OCI-LY3 (cell line): ENCODE data around the gene PHPT1.

Source experiments
- H2AFZ ChIP-seq: fragments of 200-600, 300-600 bp; shearing (Covaris generic); 2 replicates; pipeline ENCODE4 v1.6.0; 2014; ENCODE audit warnings: antibody characterized with exemption, low read depth, low read length
- H3K27ac ChIP-seq: fragments of 200-600, 300-600 bp; sonication (generic); 2 replicates; pipeline ENCODE4 v1.5.1; 2014; ENCODE audit warnings: mild to moderate bottlenecking, low read length, moderate library complexity, mixed read lengths
- H3K27me3 ChIP-seq: fragments of 200-600, 300-600 bp; sonication (generic); 2 replicates; pipeline ENCODE4 v1.6.1; 2014; ENCODE audit warnings: low read depth, low read length, mixed read lengths
- H3K36me3 ChIP-seq: fragments of 200-600, 300-600 bp; sonication (generic); replicated peaks from 2 replicates; pipeline ENCODE3; 2014; ENCODE audit warnings: low read depth, low read length, mixed read lengths
- H3K4me1 ChIP-seq: fragments of 300-600, 200-600 bp; sonication (generic); 2 replicates; pipeline ENCODE4 v1.6.1; 2014; ENCODE audit warnings: low read length, mixed read lengths
- H3K4me2 ChIP-seq: fragments of 200-600, 300-600 bp; sonication (generic); 2 replicates; pipeline ENCODE4 v1.6.1; 2014; ENCODE audit warnings: low read length, mixed read lengths
- H3K4me3 ChIP-seq: fragments of 300-600, 200-600 bp; sonication (generic); 2 replicates; pipeline ENCODE4 v1.5.1; 2014; ENCODE audit warnings: antibody characterized with exemption, mild to moderate bottlenecking, low read length, moderate library complexity
- H3K79me2 ChIP-seq: fragments of 300-600, 200-600 bp; shearing (Covaris generic); 2 replicates; pipeline ENCODE4 v1.6.1; 2014; ENCODE audit warnings: mild to moderate bottlenecking, low read length, mixed read lengths
- H3K9ac ChIP-seq: fragments of 300-600, 200-600 bp; shearing (Covaris generic); 2 replicates; pipeline ENCODE4 v1.6.0; 2014; ENCODE audit warnings: mild to moderate bottlenecking, low read length, moderate library complexity
- H3K9me3 ChIP-seq: fragments of 200-600, 300-600 bp; shearing (Covaris generic); 2 replicates; pipeline ENCODE4 v1.6.1; 2014; ENCODE audit warnings: low read length, mixed read lengths; ENCODE audit not compliant: insufficient read depth
- H4K20me1 ChIP-seq: fragments of 200-600, 300-600 bp; sonication (generic); 2 replicates; pipeline ENCODE4 v1.6.1; 2016; ENCODE audit warnings: low read length, mixed read lengths; ENCODE audit not compliant: insufficient read depth
- EZH2phosphoT487 ChIP-seq: fragments of 200-600 bp; shearing (Covaris generic); IDR thresholded peaks from 2 replicates; pipeline ENCODE4 v1.6.1; 2018; ENCODE audit warnings: antibody characterized with exemption, mixed run types, low read depth
- TF ChIP-seq, protein P1 (sequence below): fragments of 200-600, 300-600 bp; sonication (generic); IDR thresholded peaks from 2 replicates; pipeline ENCODE4 v1.5.1; 2014; ENCODE audit warnings: antibody characterized with exemption, low read length, low read depth

The PHPT1 gene

DNA sequence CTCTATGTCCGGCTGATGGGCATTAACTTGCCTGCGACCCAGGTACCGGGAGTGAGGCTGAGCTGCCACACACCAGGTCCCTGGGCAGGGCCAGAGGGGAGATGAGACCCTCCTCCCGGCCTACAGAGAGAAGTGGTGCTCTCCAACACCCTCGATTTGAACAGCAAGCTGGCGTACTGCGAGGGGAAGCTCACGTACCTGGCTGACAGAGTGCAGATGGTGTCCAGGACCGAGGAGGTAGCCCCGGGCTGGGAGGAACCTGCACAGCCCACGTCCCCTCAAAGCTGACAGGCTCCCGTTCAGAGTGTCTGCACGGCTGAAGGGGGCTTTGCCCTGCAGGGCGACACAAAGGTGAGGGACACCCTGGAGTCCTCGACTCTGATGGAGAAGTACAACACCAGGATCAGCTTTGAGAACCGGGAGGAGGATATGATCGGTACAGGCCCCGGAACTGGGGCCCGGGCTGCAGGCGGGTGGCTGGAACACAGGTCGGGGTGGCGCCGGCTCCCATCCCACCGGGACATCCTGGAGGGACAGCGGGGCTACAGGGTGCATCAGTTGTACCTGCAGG, 42.5 kb upstream of the PHPT1 start:
- Histone ChIP-seq H3K27ac (peak overlapping the region; percentile 80), H3K79me2 (peaks cover 49% of the 10 kb centered on the region)

DNA sequence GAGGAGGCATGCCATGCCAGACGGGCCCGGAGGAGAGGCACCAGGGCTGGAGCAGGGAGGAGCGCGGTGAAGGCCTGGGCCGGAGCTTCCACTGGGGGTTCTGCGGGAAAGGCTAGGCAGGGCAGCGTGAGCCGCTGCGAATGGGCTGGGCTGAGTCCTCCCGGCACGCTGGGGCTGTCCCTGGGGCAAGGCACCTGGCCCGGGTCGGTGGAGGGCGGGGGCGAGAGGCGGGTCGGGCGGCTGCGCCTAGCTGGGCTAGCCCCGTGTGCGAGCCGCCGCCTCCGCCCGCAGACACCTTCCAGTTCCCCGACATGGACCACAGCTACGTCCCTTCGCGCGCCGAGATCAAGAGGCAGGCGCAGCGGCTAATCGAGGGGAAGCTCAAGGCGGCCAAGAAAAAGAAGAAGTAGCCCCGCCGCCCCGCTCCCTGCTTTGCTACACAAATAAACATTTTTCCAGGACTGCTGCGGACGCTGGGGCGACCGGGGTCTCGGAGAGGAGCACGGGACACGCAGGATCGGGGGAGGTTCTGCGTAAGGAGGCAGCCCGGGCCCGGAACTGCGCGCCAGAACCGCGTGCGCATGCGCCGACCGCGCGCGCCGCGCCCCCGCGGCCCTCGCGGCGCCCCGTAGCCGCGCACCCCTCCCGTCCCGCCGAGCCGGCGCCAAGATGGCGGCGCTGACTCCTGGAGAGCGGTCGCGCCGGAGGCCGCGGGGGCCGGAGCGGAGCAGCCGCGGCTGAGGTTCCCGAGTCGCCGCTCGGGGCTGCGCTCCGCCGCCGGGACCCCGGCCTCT, 41.7 kb upstream of the PHPT1 start, which contains the start of gene RABL6:
Gene RABL6 (plus strand): TSS at position 668 of the 794 bp plus-strand sequence. CDS start 249 bp downstream, outside the sequence.
- Histone ChIP-seq H3K36me3 (peaks cover 28% of the 10 kb centered on the region), H3K27me3 (peaks cover under 1% of the 10 kb centered on the region; the same call in 1 of the 2 replicates), H4K20me1 (peaks cover 20% of the 10 kb centered on the region), H3K4me3 (peak within 1 kb of the TSS; percentile 86), H3K9me3 (no peaks in the 10 kb centered on the region), H3K9ac (peak within 1 kb of the TSS; percentile 87), H3K27ac (peak within 1 kb of the TSS; percentile 80), H3K4me1 (peaks cover 18% of the 10 kb centered on the region), H3K79me2 (peaks cover 57% of the 10 kb centered on the region), H3K4me2 (peak within 1 kb of the TSS; percentile 98), H2AFZ (peak within 1 kb of the TSS; percentile 22; the same call in 1 of the 2 replicates)
- no peak for TF ChIP-seq EZH2phosphoT487

More for the DNA sequence above, 42.5 kb upstream of the PHPT1 start:
- H3K4me3 ChIP-seq: peak overlapping the region; percentile 86
- peaks cover 20% of the 10 kb centered on the region for H4K20me1 ChIP-seq
- no peak overlapping the region for H2AFZ ChIP-seq
- peaks cover 7% of the 10 kb centered on the region; the same call in 1 of the 2 replicates for H3K27me3 ChIP-seq
- no peaks in the 10 kb centered on the region for H3K9me3 ChIP-seq
- TF ChIP-seq, protein P1, sequence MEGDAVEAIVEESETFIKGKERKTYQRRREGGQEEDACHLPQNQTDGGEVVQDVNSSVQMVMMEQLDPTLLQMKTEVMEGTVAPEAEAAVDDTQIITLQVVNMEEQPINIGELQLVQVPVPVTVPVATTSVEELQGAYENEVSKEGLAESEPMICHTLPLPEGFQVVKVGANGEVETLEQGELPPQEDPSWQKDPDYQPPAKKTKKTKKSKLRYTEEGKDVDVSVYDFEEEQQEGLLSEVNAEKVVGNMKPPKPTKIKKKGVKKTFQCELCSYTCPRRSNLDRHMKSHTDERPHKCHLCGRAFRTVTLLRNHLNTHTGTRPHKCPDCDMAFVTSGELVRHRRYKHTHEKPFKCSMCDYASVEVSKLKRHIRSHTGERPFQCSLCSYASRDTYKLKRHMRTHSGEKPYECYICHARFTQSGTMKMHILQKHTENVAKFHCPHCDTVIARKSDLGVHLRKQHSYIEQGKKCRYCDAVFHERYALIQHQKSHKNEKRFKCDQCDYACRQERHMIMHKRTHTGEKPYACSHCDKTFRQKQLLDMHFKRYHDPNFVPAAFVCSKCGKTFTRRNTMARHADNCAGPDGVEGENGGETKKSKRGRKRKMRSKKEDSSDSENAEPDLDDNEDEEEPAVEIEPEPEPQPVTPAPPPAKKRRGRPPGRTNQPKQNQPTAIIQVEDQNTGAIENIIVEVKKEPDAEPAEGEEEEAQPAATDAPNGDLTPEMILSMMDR: no peak
- TF ChIP-seq EZH2phosphoT487: no peak
- peaks cover 26% of the 10 kb centered on the region for H3K36me3 ChIP-seq
- H3K9ac ChIP-seq: peak overlapping the region; percentile 87
- peaks cover 18% of the 10 kb centered on the region for H3K4me1 ChIP-seq
- H3K4me2 ChIP-seq: peak overlapping the region; percentile 98

DNA sequence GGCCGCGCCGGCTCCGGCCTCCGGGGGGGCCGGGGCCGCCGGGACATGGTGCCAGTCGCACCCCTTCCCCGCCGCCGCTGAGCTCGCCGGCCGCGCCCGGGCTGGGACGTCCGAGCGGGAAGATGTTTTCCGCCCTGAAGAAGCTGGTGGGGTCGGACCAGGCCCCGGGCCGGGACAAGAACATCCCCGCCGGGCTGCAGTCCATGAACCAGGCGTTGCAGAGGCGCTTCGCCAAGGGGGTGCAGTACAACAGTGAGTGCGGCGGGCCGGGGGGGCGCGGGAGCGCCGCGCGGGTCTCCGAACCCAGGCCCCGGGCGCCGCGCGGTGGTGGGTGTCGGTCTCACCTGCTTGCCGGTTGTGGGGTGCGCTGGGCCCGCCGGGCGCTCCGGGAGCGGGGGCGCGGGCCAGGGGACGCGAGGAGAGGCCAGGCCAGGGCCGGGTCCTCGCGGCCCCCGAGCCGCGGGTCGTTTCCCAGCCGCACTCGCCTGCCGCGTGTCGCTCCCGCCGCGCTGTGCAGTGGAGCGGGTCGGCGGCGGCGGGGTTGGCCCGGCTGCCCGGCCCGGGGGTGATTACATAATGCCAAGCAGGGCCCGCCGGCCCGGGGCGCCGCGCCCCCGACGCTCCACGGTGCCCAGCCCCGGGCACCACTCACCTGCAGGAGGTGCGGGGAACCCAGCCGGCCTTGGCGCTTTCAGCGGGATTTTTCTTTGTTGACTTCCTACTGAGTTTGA, 41.0 kb upstream of the PHPT1 start:
- peaks cover 18% of the 10 kb centered on the region for H3K4me1 ChIP-seq

DNA sequence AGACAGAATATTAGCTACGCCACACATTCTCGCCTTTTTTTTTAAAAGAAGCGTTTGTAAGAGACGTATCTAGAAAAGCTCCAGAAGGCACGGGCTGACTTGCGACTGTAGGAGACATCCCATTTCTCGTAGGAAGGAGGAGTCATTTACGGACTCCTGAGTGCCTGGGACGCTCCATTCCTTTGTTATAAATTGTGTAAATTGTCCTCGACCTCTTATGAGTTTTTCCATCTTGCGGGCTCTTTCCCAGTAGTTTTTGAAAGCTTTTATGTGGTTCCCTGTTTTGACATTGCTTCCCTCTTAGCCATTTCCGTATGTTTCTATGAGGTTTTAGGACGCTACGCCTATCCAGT, 40.4 kb upstream of the PHPT1 start:
- Histone ChIP-seq H3K9me3 (no peaks in the 10 kb centered on the region), H3K27ac (peak overlapping the region; percentile 57; the same call in 1 of the 2 replicates), H3K79me2 (peaks cover 69% of the 10 kb centered on the region), H3K27me3 (no peaks in the 10 kb centered on the region), H3K9ac (peak overlapping the region; percentile 83), H3K4me2 (peak overlapping the region; percentile 84), H2AFZ (no peak overlapping the region), H3K4me1 (peaks cover 18% of the 10 kb centered on the region), H3K36me3 (peaks cover 38% of the 10 kb centered on the region), H3K4me3 (peak overlapping the region; percentile 86), H4K20me1 (peaks cover 20% of the 10 kb centered on the region)
- TF ChIP-seq EZH2phosphoT487: no peak
- TF ChIP-seq, protein P1: no peak

More for the DNA sequence above, 41.0 kb upstream of the PHPT1 start:
- Histone ChIP-seq H3K36me3 (peaks cover 36% of the 10 kb centered on the region), H4K20me1 (peaks cover 20% of the 10 kb centered on the region), H3K9ac (peak overlapping the region; percentile 83), H3K9me3 (no peaks in the 10 kb centered on the region), H3K4me2 (peak overlapping the region; percentile 84), H3K4me3 (peak overlapping the region; percentile 86), H3K27me3 (no peaks in the 10 kb centered on the region), H3K27ac (peak overlapping the region; percentile 57), H3K79me2 (peaks cover 64% of the 10 kb centered on the region), H2AFZ (no peak overlapping the region)
- TF ChIP-seq, protein P1: no peak
- no peak for TF ChIP-seq EZH2phosphoT487
